ENCODE data around the gene LRRC7.

- TF ChIP-seq CTCF (CRISPR knock-in tag; IDR thresholded peaks at IDR 0.05) (no peak), MAX (IDR thresholded peaks at IDR 0.05) (no peak), ARHGAP35 (CRISPR knock-in tag; IDR thresholded peaks at IDR 0.05; ENCODE audit: borderline replicate concordance) (no peak), MLX (CRISPR knock-in tag; IDR thresholded peaks at IDR 0.05) (no peak), ZNF256 (CRISPR knock-in tag; conservative IDR thresholded peaks at IDR 0.05) (no peak), CHD4 (IDR thresholded peaks at IDR 0.05; ENCODE audit: borderline replicate concordance, low read length) (no peak)
Observed at GRCh38 chr1:69534829-69535228, 32.9 kb upstream of the LRRC7 start.

Measured in HepG2 (cell line).